ENCODE results near the gene SERPINA6. TPM values are rescaled to one million over a fixed set of nuclear protein-coding genes. Genes with fewer than 3 reads are reported as not detected.
"Not testable (repeated sequence)": the region's sequence is repeated elsewhere in the genome, so short reads cannot be mapped to it uniquely, and the experiment has no call there.

The SERPINA6 gene
- total RNA-seq, 1 donor from 2014 or later = not detected

- H3K36me3 ChIP-seq (ENCODE audit: insufficient read depth, low read length) = no peaks in the 10 kb centered on the region
- no peaks in the 10 kb centered on the region for H3K79me2 ChIP-seq (ENCODE audit: insufficient read depth, low read length)
- H3K4me3 Mint-ChIP-seq (ENCODE audit: unreplicated experiment) = no peak overlapping the region
- no peaks in the 10 kb centered on the region for H3K4me1 ChIP-seq (ENCODE audit: insufficient read depth, low read length)
- no peaks in the 10 kb centered on the region for H4K20me1 ChIP-seq (ENCODE audit: insufficient read depth, low read length)
- H3K9me3 ChIP-seq (ENCODE audit: insufficient read depth, low read depth, low read length) = no peaks in the 10 kb centered on the region
- no peak overlapping the region for H3K9ac ChIP-seq (ENCODE audit: low read length)
- TF ChIP-seq EZH2 (IDR thresholded peaks at IDR 0.05; ENCODE audit: insufficient read depth, low read length) = no peak
- TF ChIP-seq CTCF (IDR thresholded peaks at IDR 0.05; ENCODE audit: insufficient read depth, low read depth, low read length) = no peak
- H3K4me2 ChIP-seq (ENCODE audit: low read length) = peak overlapping the region; percentile 25
- peak overlapping the region; percentile 43 for H3K27ac Mint-ChIP-seq (ENCODE audit: unreplicated experiment)
- H3K27ac ChIP-seq (ENCODE audit: low read depth, low read length) = no peak overlapping the region
- no peaks in the 10 kb centered on the region for H3K27me3 ChIP-seq (ENCODE audit: insufficient read depth, low read length)
- DNase-seq (ENCODE audit: low read depth) (no peak), FAIRE-seq (no peak)
- H3K36me3 Mint-ChIP-seq (ENCODE audit: low read depth, unreplicated experiment) = no peaks in the 10 kb centered on the region
- H2AFZ ChIP-seq (ENCODE audit: low read depth, low read length) = no peak overlapping the region
- H3K4me1 Mint-ChIP-seq (ENCODE audit: low read depth, unreplicated experiment) = no peaks in the 10 kb centered on the region
- H3K9me3 Mint-ChIP-seq (ENCODE audit: unreplicated experiment) = peaks cover 10% of the 10 kb centered on the region
- H3K27me3 Mint-ChIP-seq (ENCODE audit: low read depth, unreplicated experiment) = peaks cover 4% of the 10 kb centered on the region
- no peak overlapping the region for H3K4me3 ChIP-seq (ENCODE audit: insufficient read depth, low read depth, low read length)
Observed at GRCh38 chr14:94354638-94355185, 31.6 kb upstream of the SERPINA6 start.

DNA sequence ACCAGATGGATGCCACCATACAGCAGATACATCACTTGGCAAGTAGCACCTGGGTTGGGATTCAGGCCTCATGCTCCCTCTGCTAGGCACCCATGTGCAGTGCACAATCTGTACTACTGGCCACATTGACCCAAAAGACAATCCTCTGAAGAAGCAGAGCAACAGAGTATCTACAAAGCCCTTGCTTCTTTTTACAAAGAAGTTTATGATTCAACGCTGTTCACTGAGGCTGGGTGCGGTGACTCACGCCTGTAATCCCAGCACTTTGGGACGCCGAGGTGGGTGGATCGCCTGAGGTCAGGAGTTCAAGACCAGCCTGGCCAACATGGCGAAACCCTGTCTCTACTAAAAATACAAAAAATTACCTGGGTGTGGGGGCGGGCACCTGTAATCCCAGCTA lies 31.1 kb upstream of the SERPINA6 start:
- not testable (repeated sequence) for DNase-seq (ENCODE audit: low read depth); H2AFZ ChIP-seq (ENCODE audit: low read depth, low read length); H4K20me1 ChIP-seq (ENCODE audit: insufficient read depth, low read length); H3K4me1 ChIP-seq (ENCODE audit: insufficient read depth, low read length); FAIRE-seq; H3K27me3 Mint-ChIP-seq (ENCODE audit: low read depth, unreplicated experiment); H3K36me3 ChIP-seq (ENCODE audit: insufficient read depth, low read length); H3K36me3 Mint-ChIP-seq (ENCODE audit: low read depth, unreplicated experiment); H3K9ac ChIP-seq (ENCODE audit: low read length); H3K27me3 ChIP-seq (ENCODE audit: insufficient read depth, low read length); H3K27ac ChIP-seq (ENCODE audit: low read depth, low read length); H3K9me3 ChIP-seq (ENCODE audit: insufficient read depth, low read depth, low read length); H3K27ac Mint-ChIP-seq (ENCODE audit: unreplicated experiment); H3K4me3 ChIP-seq (ENCODE audit: insufficient read depth, low read depth, low read length); H3K4me3 Mint-ChIP-seq (ENCODE audit: unreplicated experiment); H3K79me2 ChIP-seq (ENCODE audit: insufficient read depth, low read length); H3K4me2 ChIP-seq (ENCODE audit: low read length); H3K4me1 Mint-ChIP-seq (ENCODE audit: low read depth, unreplicated experiment)
- H3K9me3 Mint-ChIP-seq (ENCODE audit: unreplicated experiment) = peaks cover 16% of the 10 kb centered on the region

DNA sequence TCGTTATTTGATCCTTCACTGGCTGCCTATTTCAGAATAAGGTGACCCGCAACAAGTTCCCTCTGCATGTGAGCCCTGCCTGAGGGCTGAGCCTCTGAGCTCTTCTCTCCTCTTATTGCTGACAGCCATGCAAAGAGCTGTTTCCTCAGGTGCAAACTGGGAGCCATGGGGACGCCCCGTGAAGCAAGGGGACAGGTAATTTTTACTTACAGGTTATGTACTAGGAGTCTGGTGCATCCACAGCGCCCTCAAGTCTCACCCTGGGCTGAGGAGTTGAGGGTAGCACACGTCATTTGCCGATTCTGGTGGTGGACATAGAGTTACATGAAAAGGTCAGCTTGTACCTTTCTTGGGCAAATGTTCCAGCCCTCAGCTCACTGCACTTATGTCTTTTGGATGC lies 26.1 kb upstream of the SERPINA6 start:
- peaks cover 12% of the 10 kb centered on the region for H3K4me1 Mint-ChIP-seq (ENCODE audit: low read depth, unreplicated experiment)
- Histone ChIP-seq H3K4me2 (ENCODE audit: low read length) (no peak overlapping the region), H4K20me1 (ENCODE audit: insufficient read depth, low read length) (no peaks in the 10 kb centered on the region), H3K27me3 (ENCODE audit: insufficient read depth, low read length) (no peaks in the 10 kb centered on the region), H2AFZ (ENCODE audit: low read depth, low read length) (no peak overlapping the region), H3K27ac (ENCODE audit: low read depth, low read length) (no peak overlapping the region), H3K4me3 (ENCODE audit: insufficient read depth, low read depth, low read length) (no peak overlapping the region), H3K9ac (ENCODE audit: low read length) (no peak overlapping the region), H3K4me1 (ENCODE audit: insufficient read depth, low read length) (peaks cover 9% of the 10 kb centered on the region), H3K79me2 (ENCODE audit: insufficient read depth, low read length) (no peaks in the 10 kb centered on the region), H3K36me3 (ENCODE audit: insufficient read depth, low read length) (no peaks in the 10 kb centered on the region), H3K9me3 (ENCODE audit: insufficient read depth, low read depth, low read length) (no peaks in the 10 kb centered on the region)
- H3K36me3 Mint-ChIP-seq (ENCODE audit: low read depth, unreplicated experiment) = no peaks in the 10 kb centered on the region
- FAIRE-seq = no peak
- peaks cover 17% of the 10 kb centered on the region for H3K9me3 Mint-ChIP-seq (ENCODE audit: unreplicated experiment)
- TF ChIP-seq CTCF (IDR thresholded peaks at IDR 0.05; ENCODE audit: insufficient read depth, low read depth, low read length) (no peak), EZH2 (IDR thresholded peaks at IDR 0.05; ENCODE audit: insufficient read depth, low read length) (no peak)
- H3K4me3 Mint-ChIP-seq (ENCODE audit: unreplicated experiment) = no peak overlapping the region
- H3K27ac Mint-ChIP-seq (ENCODE audit: unreplicated experiment) = no peak overlapping the region
- H3K27me3 Mint-ChIP-seq (ENCODE audit: low read depth, unreplicated experiment) = peaks cover 16% of the 10 kb centered on the region
- no peak for DNase-seq (ENCODE audit: low read depth)

Measured in astrocyte (in vitro differentiated cells and primary cell).